OCI-LY1 (cell line): Measurements from ENCODE around the gene EFNB2.

Experiments
- CTCF ChIP-seq: fragments of 200-600 bp; sonication (generic), shearing (Covaris generic); IDR thresholded peaks from 2 replicates; pipeline ENCODE4 v1.5.1; 2017; ENCODE audit warnings: mild to moderate bottlenecking, antibody characterized with exemption, low read length, moderate library complexity, mixed read lengths
- EZH2 ChIP-seq: fragments of 200-600 bp; sonication (generic), shearing (Covaris generic); IDR thresholded peaks from 2 replicates; pipeline ENCODE4 v1.8.0; 2017; ENCODE audit warnings: borderline replicate concordance, mixed run types, mild to moderate bottlenecking, antibody characterized with exemption, low read length, moderate library complexity, mixed read lengths

GRCh38 chr13:106503272-106503671, 32.2 kb downstream of the EFNB2 start:
- no peak for TF ChIP-seq CTCF
- no peak for TF ChIP-seq EZH2
